Liver (tissue), 9 donors: Measurements from ENCODE around the gene ATP2C2. TPM values are rescaled to one million over a fixed set of nuclear protein-coding genes. Genes with fewer than 3 reads are reported as not detected.
"Not testable (repeated sequence)": the region's sequence is repeated elsewhere in the genome, so short reads cannot be mapped to it uniquely, and the experiment has no call there.

Experiments
- DNase-seq: peaks from one replicate; pipeline ENCODE4 v3.0.0-alpha.2; 2017; ENCODE audit warnings: low spot score
- H3K27ac ChIP-seq, 2 donors: one replicate each; pipeline ENCODE4 v1.7.0; 2013; ENCODE audit warnings: inconsistent platforms in 2 of 2, low read length in 2 of 2, control low read depth in 1 of 2, low read depth in 1 of 2, mild to moderate bottlenecking in 1 of 2
- H3K27me3 ChIP-seq, 4 donors: one replicate each; pipeline versions ENCODE4 v1.6.1 to v1.7.0; 2013; ENCODE audit warnings: low read length in 3 of 4, inconsistent platforms in 1 of 4, mild to moderate bottlenecking in 1 of 4, moderate library complexity in 1 of 4; ENCODE audit not compliant: control insufficient read depth in 4 of 4, insufficient read depth in 4 of 4
- H3K36me3 ChIP-seq, 4 donors: one replicate each; pipeline versions ENCODE4 v1.6.1 to v1.7.0; 2013; ENCODE audit warnings: low read length in 3 of 4, mild to moderate bottlenecking in 3 of 4, low read depth in 1 of 4, moderate library complexity in 1 of 4; ENCODE audit not compliant: control insufficient read depth in 4 of 4, insufficient read depth in 3 of 4
- H3K4me1 ChIP-seq, 4 donors: one replicate each; pipeline versions ENCODE4 v1.6.1 to v1.7.0; 2013; ENCODE audit warnings: low read length in 3 of 4, mild to moderate bottlenecking in 3 of 4, moderate library complexity in 1 of 4; ENCODE audit not compliant: control insufficient read depth in 4 of 4, insufficient read depth in 4 of 4
- H3K4me3 ChIP-seq, 3 donors: one replicate each; pipeline versions ENCODE4 v1.6.1 to v1.7.0; 2013; ENCODE audit warnings: low read length in 3 of 3, control low read depth in 1 of 3, low read depth in 1 of 3, mild to moderate bottlenecking in 1 of 3
- H3K9ac ChIP-seq, 2 donors: one replicate each; pipeline ENCODE4 v1.7.0; 2013; ENCODE audit warnings: low read length in 2 of 2, mild to moderate bottlenecking in 2 of 2, moderate library complexity in 2 of 2, control low read depth in 1 of 2, low read depth in 1 of 2
- H3K9me3 ChIP-seq, 4 donors: one replicate each; pipeline versions ENCODE4 v1.6.1 to v1.7.0; 2013; ENCODE audit warnings: low read length in 3 of 4; ENCODE audit not compliant: control insufficient read depth in 4 of 4
- EGR1 ChIP-seq, 2 donors: IDR thresholded peaks; 2 replicates each; pipeline ENCODE4 v1.6.1; 2016 to 2018; ENCODE audit warnings: antibody characterized with exemption in 2 of 2, low read depth in 2 of 2
- FOXA1 ChIP-seq: IDR thresholded peaks from 2 replicates; pipeline ENCODE4 v1.6.1; 2016; ENCODE audit warnings: antibody characterized with exemption
- FOXA2 ChIP-seq: IDR thresholded peaks from 2 replicates; pipeline ENCODE4 v1.6.1; 2016; ENCODE audit warnings: antibody characterized with exemption
- GABPA ChIP-seq, 2 donors: IDR thresholded peaks in 1 of 2; conservative IDR thresholded peaks in 1 of 2; 2 replicates each; pipeline ENCODE4 v1.6.1; 2016; ENCODE audit warnings: antibody characterized with exemption in 2 of 2, mild to moderate bottlenecking in 1 of 2, moderate library complexity in 1 of 2
- HNF4A ChIP-seq, 2 donors: conservative IDR thresholded peaks; 2 replicates each; pipeline ENCODE4 v1.6.1; 2016; ENCODE audit warnings: antibody characterized with exemption in 2 of 2, mild to moderate bottlenecking in 2 of 2
- HNF4G ChIP-seq: IDR thresholded peaks from 2 replicates; pipeline ENCODE4 v1.6.1; 2016; ENCODE audit warnings: antibody characterized with exemption
- JUND ChIP-seq, 2 donors: IDR thresholded peaks; 2 replicates each; pipeline ENCODE4 v1.6.1; 2016; ENCODE audit warnings: antibody characterized with exemption in 2 of 2
- RAD21 ChIP-seq, 2 donors: IDR thresholded peaks; 2 replicates each; pipeline ENCODE4 v1.6.1; 2016; ENCODE audit warnings: antibody characterized with exemption in 2 of 2, mild to moderate bottlenecking in 2 of 2
- RXRA ChIP-seq, 2 donors: IDR thresholded peaks; 2 replicates each; pipeline ENCODE4 v1.6.1; 2017 to 2018; ENCODE audit warnings: antibody characterized with exemption in 2 of 2, mild to moderate bottlenecking in 1 of 2
- SP1 ChIP-seq: IDR thresholded peaks from 2 replicates; pipeline ENCODE4 v1.6.1; 2018; ENCODE audit warnings: antibody characterized with exemption, mild to moderate bottlenecking
- TAF1 ChIP-seq: conservative IDR thresholded peaks from 2 replicates; pipeline ENCODE4 v1.6.1; 2016; ENCODE audit warnings: antibody characterized with exemption, mild to moderate bottlenecking
- WGBS: extraction: QIAGEN DNeasy Blood & Tissue Kit; methylation state at CpG from one replicate; pipeline ENCODE4 v1.1.7; 2013; 5-methylcytosine and 5-hydroxymethylcytosine counted together
- polyA plus RNA-seq, 2 donors: library from polyadenylated mRNA; stranded (reverse) in 1 of 2; unstranded in 1 of 2; fragments of 200-250 nt in 1 of 2; fragments of >200 nt in 1 of 2; fragmentation: Nextera tagmentation in 1 of 2; extraction: Ambion mirVana in 1 of 2; gene quantifications; one replicate each; pipeline versions ENCODE4 v1.2.1 to v1.2.3, GENCODE V29; 2013 to 2015
- total RNA-seq, 2 donors: library from RNA; depleted of rRNA; stranded (reverse); fragments of >200 nt; gene quantifications; one replicate each; pipeline ENCODE4 v1.2.3, GENCODE V29; 2014
- TF ChIP-seq, protein P1 (sequence below): IDR thresholded peaks from 2 replicates; pipeline ENCODE4 v1.6.1; 2016; ENCODE audit warnings: antibody characterized with exemption, mild to moderate bottlenecking
- TF ChIP-seq, protein P2 (sequence below): IDR thresholded peaks from 2 replicates; pipeline ENCODE4 v1.6.1; 2016; ENCODE audit warnings: antibody characterized with exemption
- TF ChIP-seq, protein P3 (sequence below): IDR thresholded peaks from 2 replicates; pipeline ENCODE4 v1.6.1; 2016; ENCODE audit warnings: antibody characterized with exemption
- TF ChIP-seq, protein P4 (sequence below): IDR thresholded peaks from 2 replicates; pipeline ENCODE4 v1.6.1; 2016; ENCODE audit warnings: antibody characterized with exemption
- donor health status: healthy.
- donor health status: healthy.
- donor health status: healthy.
- donor health status: healthy.
- donor health status: healthy.

Gene ATP2C2
- total and polyA plus RNA-seq, 4 donors: 0.05 to 0.33 (median 0.22) TPM

DNA sequence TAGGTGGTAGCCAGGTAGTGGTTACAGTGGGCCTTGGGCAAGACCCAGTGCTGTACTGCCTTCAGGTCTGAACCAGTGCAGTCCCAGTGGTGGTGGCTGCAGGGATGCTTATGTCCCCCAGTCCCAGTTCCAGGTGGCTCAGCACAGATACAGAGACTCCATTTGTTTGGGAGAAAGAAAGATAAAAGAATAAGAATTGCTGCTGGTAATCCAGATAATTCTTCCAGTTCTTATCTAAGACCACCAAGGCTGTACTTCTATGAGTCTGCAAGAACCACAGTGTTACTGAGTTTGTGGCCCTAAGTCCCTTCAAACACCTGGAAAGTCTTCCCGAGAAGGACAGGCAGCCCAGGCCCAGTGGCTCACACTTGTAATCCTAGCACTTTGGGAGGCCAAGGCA is 33.9 kb upstream of the ATP2C2 start:
- Histone ChIP-seq H3K27ac (no peak overlapping the region), H3K4me1 (no peaks in the 10 kb centered on the region), H3K36me3 (no peaks in the 10 kb centered on the region), H3K9me3 (no peaks in the 10 kb centered on the region), H3K4me3 (no peak overlapping the region), H3K27me3 (no peaks in the 10 kb centered on the region), H3K9ac (no peak overlapping the region)
- no peak for DNase-seq
- TF ChIP-seq, protein P1, sequence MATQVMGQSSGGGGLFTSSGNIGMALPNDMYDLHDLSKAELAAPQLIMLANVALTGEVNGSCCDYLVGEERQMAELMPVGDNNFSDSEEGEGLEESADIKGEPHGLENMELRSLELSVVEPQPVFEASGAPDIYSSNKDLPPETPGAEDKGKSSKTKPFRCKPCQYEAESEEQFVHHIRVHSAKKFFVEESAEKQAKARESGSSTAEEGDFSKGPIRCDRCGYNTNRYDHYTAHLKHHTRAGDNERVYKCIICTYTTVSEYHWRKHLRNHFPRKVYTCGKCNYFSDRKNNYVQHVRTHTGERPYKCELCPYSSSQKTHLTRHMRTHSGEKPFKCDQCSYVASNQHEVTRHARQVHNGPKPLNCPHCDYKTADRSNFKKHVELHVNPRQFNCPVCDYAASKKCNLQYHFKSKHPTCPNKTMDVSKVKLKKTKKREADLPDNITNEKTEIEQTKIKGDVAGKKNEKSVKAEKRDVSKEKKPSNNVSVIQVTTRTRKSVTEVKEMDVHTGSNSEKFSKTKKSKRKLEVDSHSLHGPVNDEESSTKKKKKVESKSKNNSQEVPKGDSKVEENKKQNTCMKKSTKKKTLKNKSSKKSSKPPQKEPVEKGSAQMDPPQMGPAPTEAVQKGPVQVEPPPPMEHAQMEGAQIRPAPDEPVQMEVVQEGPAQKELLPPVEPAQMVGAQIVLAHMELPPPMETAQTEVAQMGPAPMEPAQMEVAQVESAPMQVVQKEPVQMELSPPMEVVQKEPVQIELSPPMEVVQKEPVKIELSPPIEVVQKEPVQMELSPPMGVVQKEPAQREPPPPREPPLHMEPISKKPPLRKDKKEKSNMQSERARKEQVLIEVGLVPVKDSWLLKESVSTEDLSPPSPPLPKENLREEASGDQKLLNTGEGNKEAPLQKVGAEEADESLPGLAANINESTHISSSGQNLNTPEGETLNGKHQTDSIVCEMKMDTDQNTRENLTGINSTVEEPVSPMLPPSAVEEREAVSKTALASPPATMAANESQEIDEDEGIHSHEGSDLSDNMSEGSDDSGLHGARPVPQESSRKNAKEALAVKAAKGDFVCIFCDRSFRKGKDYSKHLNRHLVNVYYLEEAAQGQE: no peak
- no peak for TF ChIP-seq EGR1 (IDR thresholded peaks at IDR 0.05; ENCODE audit: low read depth in 2 of 2)
- TF ChIP-seq FOXA2: no peak
- TF ChIP-seq, protein P2, sequence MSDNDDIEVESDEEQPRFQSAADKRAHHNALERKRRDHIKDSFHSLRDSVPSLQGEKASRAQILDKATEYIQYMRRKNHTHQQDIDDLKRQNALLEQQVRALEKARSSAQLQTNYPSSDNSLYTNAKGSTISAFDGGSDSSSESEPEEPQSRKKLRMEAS: no peak
- WGBS: 93% methylated on average over 1 of the region's 1 CpG

DNA sequence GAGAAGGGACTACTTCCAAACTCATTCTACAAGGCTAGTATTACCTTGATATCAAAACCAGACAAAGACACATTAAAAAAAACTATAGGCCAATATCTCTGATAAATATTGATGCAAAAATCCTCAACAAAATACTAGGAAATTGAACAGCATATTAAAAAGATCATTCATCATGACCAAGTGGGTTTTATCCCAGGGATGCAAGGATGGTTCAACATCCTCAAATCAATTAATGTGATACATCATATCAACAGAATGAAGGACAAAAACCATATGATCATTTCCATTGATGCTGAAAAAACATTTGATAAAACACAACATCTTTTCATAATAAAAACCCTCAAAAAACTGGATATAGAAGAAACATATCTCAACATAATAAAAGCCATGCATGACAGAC is 31.1 kb upstream of the ATP2C2 start:
- not testable (repeated sequence) for H3K4me1 ChIP-seq, H3K27me3 ChIP-seq, H3K27ac ChIP-seq, H3K9me3 ChIP-seq, H3K4me3 ChIP-seq, DNase-seq, H3K9ac ChIP-seq, H3K36me3 ChIP-seq

DNA sequence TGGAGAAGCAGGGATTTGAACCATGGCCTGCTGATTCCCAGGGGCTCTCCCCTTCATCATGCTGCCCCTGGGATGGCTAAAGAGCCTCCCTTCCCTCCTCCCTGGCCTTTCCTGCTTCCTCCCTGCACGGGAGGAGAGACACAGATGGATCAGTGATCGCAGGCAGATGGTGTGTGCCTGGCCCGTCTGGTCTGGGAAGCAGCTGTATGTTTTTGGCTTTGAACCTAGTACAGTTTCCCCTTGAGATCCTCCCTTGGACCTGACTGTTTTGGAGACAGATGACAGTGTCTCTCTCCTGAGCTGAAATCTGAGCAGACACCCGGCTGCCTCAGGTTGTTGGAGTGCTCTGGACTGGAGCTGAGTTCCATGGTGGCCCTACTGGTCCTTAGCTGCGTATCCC is 29.0 kb upstream of the ATP2C2 start:
- Histone ChIP-seq H3K9ac (no peak overlapping the region), H3K4me1 (no peaks in the 10 kb centered on the region), H3K36me3 (no peaks in the 10 kb centered on the region), H3K9me3 (no peaks in the 10 kb centered on the region), H3K4me3 (no peak overlapping the region), H3K27ac (no peak overlapping the region), H3K27me3 (no peaks in the 10 kb centered on the region)
- no peak for TF ChIP-seq FOXA1
- no peak for TF ChIP-seq JUND (IDR thresholded peaks at IDR 0.05)
- TF ChIP-seq EGR1 (IDR thresholded peaks at IDR 0.05; ENCODE audit: low read depth in 2 of 2): no peak
- no peak for TF ChIP-seq HNF4G
- TF ChIP-seq HNF4A (conservative IDR thresholded peaks at IDR 0.05): no peak
- TF ChIP-seq RXRA (IDR thresholded peaks at IDR 0.05): no peak
- TF ChIP-seq SP1: no peak
- WGBS: 62% methylated on average over 5 of the region's 5 CpGs
- DNase-seq: no peak

DNA sequence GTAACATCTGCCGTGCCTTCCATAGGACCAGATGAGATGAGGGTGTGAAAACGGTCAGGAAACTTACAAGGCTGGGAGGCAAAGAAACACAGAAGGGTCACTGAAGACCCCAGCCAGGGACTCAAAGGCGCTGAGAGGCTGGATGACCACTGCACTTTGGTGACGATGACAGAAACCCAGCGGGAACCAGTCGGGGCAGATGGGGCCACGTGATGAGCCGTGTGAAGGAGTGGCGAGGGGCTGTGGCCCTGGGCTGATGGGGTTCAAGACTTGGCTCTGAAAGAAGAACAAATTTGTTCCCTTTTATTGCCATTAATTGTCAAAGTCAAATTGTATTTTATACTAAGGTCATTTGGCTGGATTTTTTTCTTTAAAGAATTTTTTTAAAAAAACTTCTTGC is 28.6 kb upstream of the ATP2C2 start:
- Histone ChIP-seq H3K9ac (no peak overlapping the region), H3K4me1 (no peaks in the 10 kb centered on the region), H3K27me3 (no peaks in the 10 kb centered on the region), H3K9me3 (no peaks in the 10 kb centered on the region), H3K27ac (no peak overlapping the region), H3K4me3 (no peak overlapping the region), H3K36me3 (no peaks in the 10 kb centered on the region)
- no peak for DNase-seq
- WGBS: 72% methylated on average over 9 of the region's 9 CpGs
- TF ChIP-seq GABPA (IDR thresholded peaks at IDR 0.05 in 1 of 2, conservative IDR thresholded peaks at IDR 0.05 in 1 of 2): no peak
- TF ChIP-seq, protein P1: no peak
- TF ChIP-seq SP1: no peak
- no peak for TF ChIP-seq TAF1
- no peak for TF ChIP-seq HNF4A (conservative IDR thresholded peaks at IDR 0.05)
- TF ChIP-seq, protein P3, sequence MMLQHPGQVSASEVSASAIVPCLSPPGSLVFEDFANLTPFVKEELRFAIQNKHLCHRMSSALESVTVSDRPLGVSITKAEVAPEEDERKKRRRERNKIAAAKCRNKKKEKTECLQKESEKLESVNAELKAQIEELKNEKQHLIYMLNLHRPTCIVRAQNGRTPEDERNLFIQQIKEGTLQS: no peak
- no peak for TF ChIP-seq RXRA (IDR thresholded peaks at IDR 0.05)
- TF ChIP-seq FOXA2: no peak
- TF ChIP-seq RAD21 (IDR thresholded peaks at IDR 0.05): no peak
- TF ChIP-seq, protein P4, sequence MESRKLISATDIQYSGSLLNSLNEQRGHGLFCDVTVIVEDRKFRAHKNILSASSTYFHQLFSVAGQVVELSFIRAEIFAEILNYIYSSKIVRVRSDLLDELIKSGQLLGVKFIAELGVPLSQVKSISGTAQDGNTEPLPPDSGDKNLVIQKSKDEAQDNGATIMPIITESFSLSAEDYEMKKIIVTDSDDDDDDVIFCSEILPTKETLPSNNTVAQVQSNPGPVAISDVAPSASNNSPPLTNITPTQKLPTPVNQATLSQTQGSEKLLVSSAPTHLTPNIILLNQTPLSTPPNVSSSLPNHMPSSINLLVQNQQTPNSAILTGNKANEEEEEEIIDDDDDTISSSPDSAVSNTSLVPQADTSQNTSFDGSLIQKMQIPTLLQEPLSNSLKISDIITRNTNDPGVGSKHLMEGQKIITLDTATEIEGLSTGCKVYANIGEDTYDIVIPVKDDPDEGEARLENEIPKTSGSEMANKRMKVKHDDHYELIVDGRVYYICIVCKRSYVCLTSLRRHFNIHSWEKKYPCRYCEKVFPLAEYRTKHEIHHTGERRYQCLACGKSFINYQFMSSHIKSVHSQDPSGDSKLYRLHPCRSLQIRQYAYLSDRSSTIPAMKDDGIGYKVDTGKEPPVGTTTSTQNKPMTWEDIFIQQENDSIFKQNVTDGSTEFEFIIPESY: no peak
